Skeletal muscle tissue (tissue), 4 donors: ENCODE measurements around the gene PPL. TPM values are rescaled to one million over a fixed set of nuclear protein-coding genes. Genes with fewer than 3 reads are reported as not detected.
A peak's percentile ranks its signal among the peaks of the same experiment; 100 is the strongest.

ENCODE experiments used
- H3K27ac ChIP-seq: one replicate; pipeline ENCODE4 v1.7.0; 2013; ENCODE audit warnings: mild to moderate bottlenecking, low read depth, low read length, inconsistent platforms
- H3K27me3 ChIP-seq, 3 donors: one replicate each; pipeline ENCODE4 v1.7.0; 2013; ENCODE audit warnings: low read length in 3 of 3; ENCODE audit not compliant: control insufficient read depth in 3 of 3, insufficient read depth in 3 of 3
- H3K36me3 ChIP-seq, 3 donors: one replicate each; pipeline ENCODE4 v1.7.0; 2013; ENCODE audit warnings: low read length in 3 of 3; ENCODE audit not compliant: control insufficient read depth in 3 of 3, insufficient read depth in 3 of 3
- H3K4me1 ChIP-seq, 3 donors: one replicate each; pipeline ENCODE4 v1.7.0; 2013; ENCODE audit warnings: low read length in 3 of 3, mild to moderate bottlenecking in 3 of 3; ENCODE audit not compliant: control insufficient read depth in 3 of 3, insufficient read depth in 3 of 3
- H3K4me3 ChIP-seq, 3 donors: one replicate each; pipeline ENCODE4 v1.7.0; 2013; ENCODE audit warnings: low read length in 3 of 3
- H3K9ac ChIP-seq, 3 donors: one replicate each; pipeline ENCODE4 v1.7.0; 2013; ENCODE audit warnings: low read length in 3 of 3, mild to moderate bottlenecking in 3 of 3, moderate library complexity in 2 of 3, low read depth in 1 of 3
- H3K9me3 ChIP-seq, 3 donors: one replicate each; pipeline ENCODE4 v1.7.0; 2013; ENCODE audit warnings: low read length in 3 of 3; ENCODE audit not compliant: control insufficient read depth in 3 of 3
- total RNA-seq: library from RNA; depleted of rRNA; stranded (reverse); fragments of >200 nt; gene quantifications from one replicate; pipeline ENCODE4 v1.2.3, GENCODE V29; 2014
- donor health status: Osteomylitis.

The PPL gene
- total RNA-seq, 1 donor from 2014 or later, result 1.6 TPM

DNA sequence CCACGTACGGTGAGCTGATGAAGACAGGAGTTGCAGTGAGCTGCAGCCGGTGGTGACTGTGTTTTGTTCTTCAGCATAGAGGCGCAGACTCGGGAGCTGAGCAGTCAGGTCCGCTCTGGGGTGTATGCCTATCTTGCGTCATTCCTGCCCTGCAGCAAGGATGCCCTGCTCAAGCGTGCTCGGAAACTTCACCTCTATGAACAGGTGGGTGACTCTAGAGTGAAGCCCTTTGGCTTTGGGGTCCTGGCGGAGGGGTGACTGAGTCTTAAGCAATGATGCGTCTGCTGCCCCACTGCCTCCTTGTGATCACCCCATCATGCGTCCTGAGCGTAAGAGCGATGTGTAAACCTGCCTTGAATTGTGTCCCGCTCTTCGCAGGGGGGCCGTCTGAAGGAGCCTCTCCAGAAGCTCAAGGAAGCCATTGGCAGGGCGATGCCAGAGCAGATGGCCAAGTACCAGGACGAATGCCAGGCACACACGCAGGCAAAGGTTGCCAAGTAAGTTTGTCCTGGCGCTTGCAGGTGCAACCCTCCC, 66.7 kb downstream of the PPL start:
- no peak overlapping the region for H3K27ac ChIP-seq
- H3K9me3 ChIP-seq, result no peaks in the 10 kb centered on the region
- peaks cover 23 to 35% (median 31%) of the 10 kb centered on the region in 3 donors for H3K4me1 ChIP-seq
- H3K36me3 ChIP-seq, result peaks cover 42 to 69% (median 52%) of the 10 kb centered on the region in 3 donors
- no peak overlapping the region for H3K4me3 ChIP-seq
- no peaks in the 10 kb centered on the region for H3K27me3 ChIP-seq
- H3K9ac ChIP-seq, result peak overlapping the region in 1 of 3 donors; percentile 16

DNA sequence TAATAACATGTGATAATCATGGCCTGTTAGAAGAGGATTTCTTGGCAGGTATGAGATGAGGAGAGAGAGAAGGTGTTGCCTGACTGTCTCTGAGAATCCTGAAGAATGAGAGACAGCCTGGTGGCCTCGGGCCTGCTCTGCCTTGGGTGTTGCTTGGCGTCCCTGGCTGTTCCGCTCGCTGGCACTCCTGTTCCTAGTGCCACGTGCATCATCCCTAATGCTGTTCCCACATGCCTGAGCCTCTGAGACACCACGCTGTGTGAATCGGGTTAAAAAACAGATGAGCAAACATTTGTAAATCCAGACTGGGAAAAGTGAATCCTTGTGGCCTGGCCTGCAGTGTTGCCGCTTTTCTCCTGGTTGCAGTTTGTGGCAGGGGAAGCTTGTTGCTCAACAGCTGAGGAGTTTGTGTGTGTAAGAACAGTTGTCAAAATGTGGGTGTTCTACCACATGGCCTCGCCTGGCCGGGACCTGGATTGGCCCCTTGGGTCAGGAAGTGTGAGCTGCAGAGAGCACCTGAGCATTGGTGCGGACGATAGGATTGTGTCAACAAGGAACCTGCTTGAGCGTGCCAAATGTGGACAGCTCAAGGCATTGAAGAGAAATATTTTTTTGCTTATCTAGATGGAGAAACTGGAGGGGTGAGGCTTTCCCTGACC, 67.7 kb downstream of the PPL start:
- H3K4me1 ChIP-seq, result peaks cover 14 to 27% (median 23%) of the 10 kb centered on the region in 3 donors
- no peaks in the 10 kb centered on the region for H3K27me3 ChIP-seq
- no peak overlapping the region for H3K4me3 ChIP-seq
- H3K9ac ChIP-seq, result no peak overlapping the region
- no peaks in the 10 kb centered on the region for H3K9me3 ChIP-seq
- no peak overlapping the region for H3K27ac ChIP-seq
- peaks cover 34 to 60% (median 44%) of the 10 kb centered on the region in 3 donors for H3K36me3 ChIP-seq

DNA sequence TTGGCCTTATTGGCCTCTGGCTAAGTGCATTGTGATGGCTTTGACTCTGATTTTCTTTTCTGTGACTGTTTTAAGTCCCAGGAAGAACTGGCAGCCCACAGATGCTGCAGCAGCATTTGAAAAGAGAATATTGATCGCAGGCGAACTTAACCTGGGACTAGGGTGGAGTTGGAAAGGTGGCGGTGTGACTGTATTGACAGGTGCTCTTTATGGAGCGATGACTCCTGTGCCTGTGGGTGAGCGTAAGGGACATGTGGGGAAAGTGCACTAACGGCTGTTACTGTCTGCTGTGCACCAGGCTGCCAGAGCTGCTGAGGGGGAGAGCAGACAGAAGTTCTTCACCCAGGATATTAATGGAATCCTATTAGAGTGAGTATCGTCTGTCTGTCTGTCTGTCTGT, 68.4 kb downstream of the PPL start:
- Histone ChIP-seq H3K4me3 (no peak overlapping the region), H3K4me1 (peaks cover 14 to 30% (median 26%) of the 10 kb centered on the region in 3 donors), H3K27ac (no peak overlapping the region), H3K36me3 (peaks cover 28 to 53% (median 40%) of the 10 kb centered on the region in 3 donors), H3K9ac (no peak overlapping the region), H3K9me3 (no peaks in the 10 kb centered on the region), H3K27me3 (no peaks in the 10 kb centered on the region)

DNA sequence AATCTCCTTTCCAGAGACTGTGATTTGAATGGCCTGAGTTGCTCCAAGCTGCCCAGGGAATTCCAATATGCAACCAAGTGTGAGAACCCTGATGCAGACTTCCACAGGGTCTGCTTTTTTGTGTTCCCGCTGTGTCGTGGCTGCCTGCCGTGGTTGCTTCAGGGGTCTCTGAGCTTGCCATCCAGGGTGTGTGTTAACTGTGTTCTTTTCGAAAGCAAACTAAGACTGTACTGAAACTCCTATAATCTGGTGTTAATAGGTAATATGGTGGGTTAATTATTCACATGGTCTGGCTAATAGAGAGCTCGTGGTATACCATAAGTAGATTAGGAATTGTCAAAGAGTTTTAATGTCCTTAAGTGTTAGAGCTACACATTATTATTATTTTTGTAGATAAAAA, 68.9 kb downstream of the PPL start:
- no peak overlapping the region for H3K9ac ChIP-seq
- no peaks in the 10 kb centered on the region for H3K9me3 ChIP-seq
- no peak overlapping the region for H3K27ac ChIP-seq
- no peak overlapping the region for H3K4me3 ChIP-seq
- peaks cover 24 to 48% (median 36%) of the 10 kb centered on the region in 3 donors for H3K36me3 ChIP-seq
- H3K4me1 ChIP-seq, result peaks cover 16 to 35% (median 30%) of the 10 kb centered on the region in 3 donors
- no peaks in the 10 kb centered on the region for H3K27me3 ChIP-seq

DNA sequence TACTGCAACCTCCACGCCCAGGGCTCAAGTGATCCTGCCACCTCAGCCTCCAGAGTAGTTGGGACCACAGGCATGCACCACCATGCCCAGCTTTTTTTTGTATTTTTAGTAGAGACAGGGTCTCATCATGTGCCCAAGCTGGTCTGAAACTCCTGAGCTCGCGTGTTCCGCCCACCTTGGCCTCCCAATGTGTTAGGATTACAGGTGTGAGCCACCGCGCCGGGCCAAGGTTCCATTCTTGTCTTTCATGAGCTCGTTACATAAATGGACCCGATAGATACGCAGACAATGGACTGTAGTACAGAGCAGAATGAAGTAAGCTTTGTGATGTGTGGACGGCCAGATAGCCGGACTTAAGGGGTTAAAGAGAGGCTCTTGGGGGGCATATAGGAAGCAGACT, 70.4 kb downstream of the PPL start:
- peaks cover 21 to 37% (median 37%) of the 10 kb centered on the region in 3 donors for H3K36me3 ChIP-seq

DNA sequence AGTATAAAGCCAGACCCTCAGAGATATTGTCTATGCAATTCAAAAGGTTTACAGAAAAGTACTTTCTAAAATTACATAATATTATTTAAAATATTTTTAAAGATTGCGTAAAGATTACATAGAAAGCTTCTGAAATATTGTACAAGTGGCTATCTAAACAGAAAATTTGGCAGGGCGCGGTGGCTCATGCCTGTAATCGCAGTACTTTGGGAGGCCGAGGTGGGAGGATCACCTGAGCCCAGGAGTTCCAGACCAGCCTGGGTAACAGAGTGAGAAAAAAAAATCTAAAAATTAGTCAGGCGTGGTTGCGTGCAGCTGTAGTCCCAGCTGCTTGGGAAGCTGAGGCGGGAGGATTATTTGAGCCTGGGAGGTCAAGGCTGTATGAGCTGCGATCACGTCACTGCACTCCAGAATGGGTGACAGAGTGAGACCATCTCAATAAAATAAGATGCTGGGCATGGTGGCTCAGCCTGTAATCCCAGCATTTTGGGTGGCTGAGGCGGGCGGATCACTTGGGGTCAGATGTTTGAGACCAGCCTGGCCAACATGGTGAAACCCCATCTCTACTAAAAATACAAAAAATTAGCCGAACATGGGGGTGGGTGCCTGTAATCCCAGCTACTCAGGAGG, 71.6 kb downstream of the PPL start:
- peaks cover 21 to 38% (median 38%) of the 10 kb centered on the region in 3 donors for H3K36me3 ChIP-seq
- no peak overlapping the region for H3K9ac ChIP-seq
- H3K27ac ChIP-seq, result no peak overlapping the region
- H3K4me3 ChIP-seq, result no peak overlapping the region
- no peaks in the 10 kb centered on the region for H3K9me3 ChIP-seq
- peaks cover 16 to 34% (median 29%) of the 10 kb centered on the region in 3 donors for H3K4me1 ChIP-seq
- no peaks in the 10 kb centered on the region for H3K27me3 ChIP-seq

More for the DNA sequence above, 70.4 kb downstream of the PPL start:
- H3K9me3 ChIP-seq, result no peaks in the 10 kb centered on the region
- no peak overlapping the region for H3K9ac ChIP-seq
- H3K27ac ChIP-seq, result no peak overlapping the region
- no peaks in the 10 kb centered on the region for H3K27me3 ChIP-seq
- peaks cover 20 to 40% (median 37%) of the 10 kb centered on the region in 3 donors for H3K4me1 ChIP-seq
- no peak overlapping the region for H3K4me3 ChIP-seq

DNA sequence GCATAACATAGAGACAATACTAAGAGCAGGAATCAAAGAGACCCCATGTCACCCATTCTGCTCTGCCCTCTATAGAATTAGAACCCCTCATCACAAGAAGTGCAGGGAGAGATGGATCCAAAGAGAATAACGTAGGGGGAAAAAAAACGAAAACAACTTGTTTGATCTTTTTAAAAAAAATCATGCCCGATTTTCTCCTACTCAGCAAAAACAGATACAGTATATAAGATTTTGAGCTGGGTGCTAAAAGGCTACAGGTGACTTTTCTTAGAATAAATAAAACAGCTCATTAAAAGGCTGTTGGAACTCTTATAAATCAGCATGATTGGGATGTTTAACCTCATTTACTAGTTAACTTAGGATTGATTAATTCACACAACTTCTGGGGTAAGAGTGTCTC, 72.2 kb downstream of the PPL start:
- Histone ChIP-seq H3K4me3 (no peak overlapping the region), H3K27ac (no peak overlapping the region), H3K36me3 (peaks cover 23 to 39% (median 38%) of the 10 kb centered on the region in 3 donors), H3K9ac (no peak overlapping the region), H3K4me1 (peaks cover 11 to 30% (median 23%) of the 10 kb centered on the region in 3 donors), H3K27me3 (no peaks in the 10 kb centered on the region), H3K9me3 (no peaks in the 10 kb centered on the region)

DNA sequence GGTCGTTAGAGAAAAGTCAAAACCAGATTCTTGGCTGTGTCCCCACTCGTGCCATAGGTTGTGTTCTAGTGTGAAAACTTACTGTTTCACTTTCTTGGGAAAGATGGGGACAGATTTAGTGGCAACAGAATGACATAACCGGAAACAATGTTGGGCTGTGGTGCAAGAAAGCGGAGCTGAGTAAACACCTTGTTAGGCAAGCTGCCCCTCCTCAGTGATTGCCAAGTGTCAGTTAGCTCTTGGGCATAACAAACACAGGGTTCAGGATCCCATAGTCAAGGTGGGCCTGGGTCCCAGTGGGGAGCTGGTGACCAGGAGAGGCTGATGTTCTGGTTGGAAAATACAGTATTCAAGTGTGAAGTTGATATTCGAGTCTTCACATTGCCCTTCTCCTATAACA, 74.3 kb downstream of the PPL start:
- Histone ChIP-seq H3K27me3 (no peaks in the 10 kb centered on the region), H3K9me3 (no peaks in the 10 kb centered on the region), H3K27ac (no peak overlapping the region), H3K4me3 (no peak overlapping the region), H3K4me1 (peaks cover 11 to 16% (median 14%) of the 10 kb centered on the region in 3 donors), H3K9ac (peak overlapping the region in 1 of 3 donors; percentile 10), H3K36me3 (peaks cover 39 to 54% (median 43%) of the 10 kb centered on the region in 3 donors)

DNA sequence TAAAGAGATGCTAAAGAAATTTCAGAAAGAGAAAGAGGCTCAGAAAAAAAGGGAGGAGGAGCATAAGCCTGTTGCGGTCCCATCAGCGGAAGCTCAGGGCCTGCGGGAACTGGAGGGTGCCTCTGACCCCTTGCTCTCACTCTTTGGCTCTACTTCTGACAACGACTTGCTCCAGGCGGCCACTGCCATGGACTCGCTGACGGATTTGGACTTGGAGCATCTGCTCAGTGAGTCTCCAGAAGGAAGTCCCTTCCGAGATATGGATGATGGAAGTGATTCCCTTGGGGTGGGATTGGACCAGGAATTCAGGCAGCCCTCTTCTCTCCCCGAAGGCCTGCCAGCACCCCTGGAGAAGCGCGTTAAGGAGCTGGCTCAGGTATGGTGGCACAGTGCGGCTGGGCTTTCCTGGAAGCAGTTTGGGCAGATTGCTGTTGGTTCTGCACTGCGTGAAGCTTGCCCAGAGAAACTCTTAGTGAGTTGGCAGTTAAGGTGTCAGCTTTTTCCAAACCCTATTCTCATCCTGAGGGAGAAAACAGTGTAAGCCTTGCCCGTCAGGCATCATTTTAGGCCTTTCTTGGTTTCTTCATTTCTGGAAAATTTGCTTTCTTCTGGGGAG, 76.1 kb downstream of the PPL start:
- Histone ChIP-seq H3K4me3 (no peak overlapping the region), H3K27me3 (no peaks in the 10 kb centered on the region), H3K9me3 (no peaks in the 10 kb centered on the region), H3K4me1 (peaks cover 11 to 16% (median 14%) of the 10 kb centered on the region in 3 donors), H3K9ac (no peak overlapping the region), H3K27ac (no peak overlapping the region), H3K36me3 (peaks cover 44 to 65% (median 51%) of the 10 kb centered on the region in 3 donors)

DNA sequence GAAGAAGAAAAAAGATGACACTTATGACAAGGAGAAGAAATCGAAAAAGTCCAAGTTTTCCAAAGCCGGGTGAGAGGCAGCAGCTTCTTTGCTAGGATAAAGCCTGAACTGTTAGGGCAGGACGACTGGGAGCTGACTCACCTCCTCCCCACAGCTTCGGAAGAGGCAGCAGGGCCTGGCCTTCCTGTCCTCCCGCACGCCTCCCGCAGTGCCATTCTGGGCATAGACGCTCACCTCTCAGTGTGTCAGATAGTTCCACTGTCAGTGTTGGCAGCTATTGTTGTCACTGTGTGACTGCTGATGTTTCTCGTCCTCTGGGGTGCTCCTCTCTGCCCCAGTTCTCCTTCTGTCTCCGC, 77.1 kb downstream of the PPL start:
- no peak overlapping the region for H3K27ac ChIP-seq
- H3K4me3 ChIP-seq, result no peak overlapping the region
- H3K36me3 ChIP-seq, result peaks cover 47 to 73% (median 59%) of the 10 kb centered on the region in 3 donors
- peaks cover 11 to 16% (median 14%) of the 10 kb centered on the region in 3 donors for H3K4me1 ChIP-seq
- H3K9ac ChIP-seq, result no peak overlapping the region
- H3K9me3 ChIP-seq, result no peaks in the 10 kb centered on the region
- no peaks in the 10 kb centered on the region for H3K27me3 ChIP-seq
